Lung (tissue), 12 donors: ENCODE data around the gene BLVRA. TPM values are rescaled to one million over a fixed set of nuclear protein-coding genes. Genes with fewer than 3 reads are reported as not detected.

ENCODE experiments used
- ATAC-seq: fragments of 200-7000 bp; cut with Tn5 transposase; one replicate; pipeline ENCODE4 v1.9.1; 2020; ENCODE audit warnings: moderate number of reproducible peaks; ENCODE audit not compliant: insufficient read depth, low FRiP score
- DNase-seq, 3 donors: peaks; one replicate each; pipeline ENCODE4 v3.0.0-alpha.2; 2013 to 2017
- H3K27ac ChIP-seq, 2 donors: one replicate each; pipeline ENCODE4 v1.5.1; 2013; ENCODE audit warnings: mild to moderate bottlenecking in 2 of 2, moderate library complexity in 2 of 2, control low read depth in 1 of 2, inconsistent platforms in 1 of 2, low read depth in 1 of 2, low read length in 1 of 2
- H3K27me3 ChIP-seq, 3 donors: one replicate each; pipeline ENCODE4 v1.5.1; 2013; ENCODE audit warnings: low read length in 2 of 3; ENCODE audit not compliant: control insufficient read depth in 3 of 3, insufficient read depth in 3 of 3
- H3K36me3 ChIP-seq, 4 donors: one replicate each; pipeline ENCODE4 v1.5.1; 2013; ENCODE audit warnings: low read length in 4 of 4, mild to moderate bottlenecking in 1 of 4, moderate library complexity in 1 of 4; ENCODE audit not compliant: control insufficient read depth in 4 of 4, insufficient read depth in 4 of 4
- H3K4me1 ChIP-seq, 5 donors: one replicate each; pipeline ENCODE4 v1.5.1; 2013; ENCODE audit warnings: low read length in 5 of 5, mild to moderate bottlenecking in 2 of 5, moderate library complexity in 1 of 5; ENCODE audit not compliant: control insufficient read depth in 5 of 5, insufficient read depth in 5 of 5
- H3K4me3 ChIP-seq: one replicate; pipeline ENCODE4 v1.5.1; 2013; ENCODE audit warnings: mild to moderate bottlenecking, control low read depth, moderate library complexity
- H3K9ac ChIP-seq, 2 donors: one replicate each; pipeline ENCODE4 v1.5.1; 2013; ENCODE audit warnings: low read length in 2 of 2, control low read depth in 1 of 2; ENCODE audit not compliant: insufficient read depth in 1 of 2
- H3K9me3 ChIP-seq, 4 donors: one replicate each; pipeline ENCODE4 v1.5.1; 2013; ENCODE audit warnings: low read length in 3 of 4, mild to moderate bottlenecking in 1 of 4, moderate library complexity in 1 of 4; ENCODE audit not compliant: control insufficient read depth in 4 of 4, insufficient read depth in 3 of 4
- CTCF ChIP-seq: IDR thresholded peaks from 2 replicates; pipeline ENCODE4 v1.5.1; 2012; ENCODE audit warnings: mild to moderate bottlenecking; ENCODE audit errors: control extremely low read depth, extremely low read depth
- WGBS, 2 donors: extraction: QIAGEN DNeasy Blood & Tissue Kit; methylation state at CpG; one replicate each; pipeline ENCODE4 v1.1.7; 2013; 5-methylcytosine and 5-hydroxymethylcytosine counted together
- polyA plus RNA-seq, 2 donors: library from polyadenylated mRNA; stranded (reverse); fragments of 200-250 nt; gene quantifications; one replicate each; pipeline ENCODE4 v1.2.1, GENCODE V29; 2013
- total RNA-seq, 2 donors: library from RNA; depleted of rRNA in 1 of 2; stranded (reverse); fragments of >200 nt in 1 of 2; gene quantifications; one replicate each; pipeline ENCODE4 v1.2.1, GENCODE V29; 2014 to 2021
- donor health status: control.
- donor health status: control.
- donor health status: Bipolar disorder and iron deficiency.
- donor health status: healthy.
- donor health status: DM: yes; HTN: yes; CAD: no.

The BLVRA gene
- total and polyA plus RNA-seq, 4 donors, result 25.9 to 143 (median 97.1) TPM

GRCh38 chr7:43750016-43750887 lies 8.2 kb upstream of the BLVRA start:
- no peak for TF ChIP-seq CTCF
- no peak overlapping the region for H3K9ac ChIP-seq
- peaks cover 0 to 25% (median 0%) of the 10 kb centered on the region in 5 donors for H3K4me1 ChIP-seq
- H3K36me3 ChIP-seq, result no peaks in the 10 kb centered on the region
- no peak overlapping the region for H3K27ac ChIP-seq
- WGBS, 2 donors, result 59 to 63% methylated on average over 14 of the region's 14 CpGs
- DNase-seq (peak; percentile 93 to 98 (median 97)), ATAC-seq (peak; percentile 44)
- H3K4me3 ChIP-seq, result no peak overlapping the region
- no peaks in the 10 kb centered on the region for H3K9me3 ChIP-seq
- H3K27me3 ChIP-seq, result no peaks in the 10 kb centered on the region

GRCh38 chr7:43752411-43752810 lies 6.1 kb upstream of the BLVRA start:
- no peaks in the 10 kb centered on the region for H3K9me3 ChIP-seq
- no peak for ATAC-seq
- H3K9ac ChIP-seq, result no peak overlapping the region
- H3K4me1 ChIP-seq, result peaks cover 0 to 34% (median 0%) of the 10 kb centered on the region in 5 donors
- no peak for DNase-seq
- H3K27me3 ChIP-seq, result no peaks in the 10 kb centered on the region
- H3K27ac ChIP-seq, result no peak overlapping the region
- no peaks in the 10 kb centered on the region for H3K36me3 ChIP-seq
- no peak for TF ChIP-seq CTCF
- H3K4me3 ChIP-seq, result no peak overlapping the region
- 79 to 93% methylated on average over 3 of the region's 3 CpGs for WGBS, 2 donors

GRCh38 chr7:43753271-43753810 lies 5.1 kb upstream of the BLVRA start:
- whole genome bisulfite sequencing, 2 donors, result 63 to 78% methylated on average over 1 of the region's 1 CpG

More at GRCh38 chr7:43753271-43753810, 5.1 kb upstream of the BLVRA start:
- DNase-seq (no peak), ATAC-seq (no peak)
- Histone ChIP-seq H3K9me3 (no peaks in the 10 kb centered on the region), H3K4me1 (peaks cover 0 to 40% (median 0%) of the 10 kb centered on the region in 5 donors), H3K9ac (no peak overlapping the region), H3K36me3 (no peaks in the 10 kb centered on the region), H3K27ac (no peak overlapping the region), H3K4me3 (no peak overlapping the region), H3K27me3 (no peaks in the 10 kb centered on the region)
- TF ChIP-seq CTCF, result no peak
